Pancreas (tissue), 10 donors: Measurements from ENCODE around the gene ADARB1. TPM values are rescaled to one million over a fixed set of nuclear protein-coding genes. Genes with fewer than 3 reads are reported as not detected.

Experiments used
- ATAC-seq, 4 donors: fragments of 200-7000 bp; cut with Tn5 transposase; one replicate each; pipeline versions ENCODE4 v1.8.0 to v1.9.1; 2020; ENCODE audit warnings: mild to moderate bottlenecking in 4 of 4, moderate library complexity in 4 of 4
- DNase-seq, 6 donors: peaks; one replicate each; pipeline ENCODE4 v3.0.0-alpha.2; 2020
- FAIRE-seq: peaks from 2 replicates; lab custom pipeline; 2012; peaks lifted over from hg19 to GRCh38; lab: Jason Lieb, UNC
- H3K27ac ChIP-seq, 4 donors: fragments of 200-600 bp; sonication (generic); 1 replicate in 3 of 4; 2 replicates in 1 of 4; pipeline versions ENCODE4 v1.5.0 to v1.8.0; 2020
- H3K27me3 ChIP-seq, 4 donors: fragments of 200-600 bp; one replicate each; pipeline ENCODE4 v1.8.0; 2021
- H3K36me3 ChIP-seq, 3 donors: fragments of 200-600 bp; sonication (generic) in 1 of 3; one replicate each; pipeline versions ENCODE4 v1.5.0 to v1.8.0; 2020 to 2021
- H3K4me1 ChIP-seq, 3 donors: fragments of 200-600 bp; one replicate each; pipeline ENCODE4 v1.8.0; 2021
- H3K4me3 ChIP-seq, 4 donors: fragments of 200-600 bp; sonication (generic) in 2 of 4; one replicate each; pipeline versions ENCODE4 v1.5.0 to v1.8.0; 2020 to 2021
- H3K9me3 ChIP-seq, 4 donors: fragments of 200-600 bp; one replicate each; pipeline ENCODE4 v1.8.0; 2021
- CTCF ChIP-seq, 4 donors: fragments of 200-600 bp; sonication (generic) in 3 of 4; IDR thresholded peaks; one replicate each; pipeline versions ENCODE4 v1.5.0 to v1.8.0; 2021; ENCODE audit warnings: antibody characterized with exemption in 4 of 4
- WGBS, 2 donors: extraction: QIAGEN DNeasy Blood & Tissue Kit; methylation state at CpG; one replicate each; pipeline ENCODE4 v1.1.7; 2013; 5-methylcytosine and 5-hydroxymethylcytosine counted together
- intact Hi-C, 3 donors: fragments of 100-400 bp; cut with DNase I; formaldehyde crosslinking; loops; one replicate each; pipeline versions ENCODE4 v1.11.1 to v1.14.2; 2022
- polyA plus RNA-seq, 2 donors: library from polyadenylated mRNA; stranded (reverse); fragments of 200-250 nt; gene quantifications; one replicate each; pipeline ENCODE4 v1.2.3, GENCODE V29; 2013
- total RNA-seq, 6 donors: library from RNA; stranded (reverse); fragmentation: NEBNext Ultra II Directional in 4 of 6; extraction: Animal tissue kit (Norgen Biotek cat#: 25700) in 4 of 6; gene quantifications; one replicate each; pipeline versions ENCODE4 v1.2.1 to v1.2.4, GENCODE V29; 2021 to 2023
- donor health status: healthy with polysubstance abuse.
- donor health status: DM: no; HTN: no; CAD: no; lungs with moderate emphysema.
- donor health status: DM: no; HTN: no; CAD: no.
- donor health status: control.
- donor health status: control.
- donor health status: Bipolar disorder and iron deficiency.
- donor health status: DM: yes; HTN: yes; CAD: no.
- donor health status: DM: no; HTN: no; CAD: no.
- donor health status: DM: no; HTN: no; CAD: no.
- donor health status: DM: yes; HTN: yes; CAD: no.

ADARB1 gene
- total and polyA plus RNA-seq, 8 donors, result 5.4 to 10.1 (median 6.3) TPM

DNA sequence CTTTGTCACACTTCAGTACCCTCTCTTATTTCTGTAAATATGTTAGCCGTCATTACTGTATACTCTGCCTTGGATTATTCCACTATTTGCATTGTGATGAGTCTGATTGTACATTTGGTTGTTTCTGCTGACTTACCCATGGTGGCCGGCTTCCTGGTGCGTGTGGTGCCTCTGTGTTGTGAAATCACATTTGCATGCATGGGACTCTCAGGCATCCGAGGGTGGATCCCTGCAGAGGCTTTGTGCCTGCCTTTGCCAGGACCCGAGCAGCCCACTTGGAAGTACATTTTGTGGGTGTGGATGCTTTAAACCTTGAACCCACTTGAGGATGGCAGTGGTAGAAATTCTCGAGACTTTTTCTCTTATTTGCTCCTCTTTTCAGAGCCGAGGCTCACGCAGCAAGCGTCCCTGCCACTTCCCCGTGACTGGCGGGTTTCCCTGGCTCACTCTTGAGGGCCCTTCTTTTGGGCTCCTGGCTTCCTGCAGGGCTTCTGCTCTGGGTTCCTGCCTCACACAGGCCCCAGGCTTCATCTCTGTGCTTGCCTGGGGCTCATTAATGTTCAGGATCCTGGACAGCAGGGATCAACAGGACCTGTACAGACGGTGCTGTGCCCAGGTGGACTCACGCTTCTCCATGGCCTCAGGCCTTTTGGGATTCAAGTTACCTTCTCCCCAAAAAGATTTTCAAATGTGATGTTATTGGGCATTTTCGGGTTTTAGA is 176.7 kb downstream of the ADARB1 start:
- H3K4me3 ChIP-seq, result no peak overlapping the region
- no peak for DNase-seq
- H3K27ac ChIP-seq, result no peak overlapping the region
- no peak for FAIRE-seq
- TF ChIP-seq CTCF (IDR thresholded peaks at IDR 0.05), result no peak
- WGBS, 2 donors, result 76 to 84% methylated on average over 14 of the region's 14 CpGs
- H3K9me3 ChIP-seq, result no peaks in the 10 kb centered on the region
- H3K36me3 ChIP-seq, result no peaks in the 10 kb centered on the region
- H3K4me1 ChIP-seq, result no peaks in the 10 kb centered on the region
- peaks cover 0 to 6% (median 0%) of the 10 kb centered on the region in 4 donors for H3K27me3 ChIP-seq
- intact Hi-C loops, result no loop called here
- ATAC-seq, result no peak

- Histone ChIP-seq H3K36me3 (no peaks in the 10 kb centered on the region), H3K27ac (no peak overlapping the region), H3K9me3 (no peaks in the 10 kb centered on the region), H3K27me3 (peaks cover 0 to 4% (median 0%) of the 10 kb centered on the region in 4 donors), H3K4me3 (no peak overlapping the region), H3K4me1 (no peaks in the 10 kb centered on the region)
- ATAC-seq, result no peak
- DNase-seq, result peak in 1 of 6 donors; percentile 6
- intact Hi-C loops, result no loop called here
- WGBS, 2 donors, result 82 to 85% methylated on average over 28 of the region's 28 CpGs
- no peak for TF ChIP-seq CTCF (IDR thresholded peaks at IDR 0.05)
- no peak for FAIRE-seq
Observed at GRCh38 chr21:45251635-45252447, 177.5 kb downstream of the ADARB1 start.

GRCh38 chr21:45252448-45252925 is 178.1 kb downstream of the ADARB1 start:
- 76 to 81% methylated on average over 13 of the region's 13 CpGs for WGBS, 2 donors
- no peak for FAIRE-seq
- no peaks in the 10 kb centered on the region for H3K4me1 ChIP-seq
- peaks cover 0 to 4% (median 0%) of the 10 kb centered on the region in 4 donors for H3K27me3 ChIP-seq
- DNase-seq, result peak in 1 of 6 donors; percentile 4
- no peak overlapping the region for H3K27ac ChIP-seq
- TF ChIP-seq CTCF (IDR thresholded peaks at IDR 0.05), result no peak
- intact Hi-C loops, result no loop called here
- H3K9me3 ChIP-seq, result no peaks in the 10 kb centered on the region
- no peak for ATAC-seq
- no peak overlapping the region for H3K4me3 ChIP-seq
- no peaks in the 10 kb centered on the region for H3K36me3 ChIP-seq

DNA sequence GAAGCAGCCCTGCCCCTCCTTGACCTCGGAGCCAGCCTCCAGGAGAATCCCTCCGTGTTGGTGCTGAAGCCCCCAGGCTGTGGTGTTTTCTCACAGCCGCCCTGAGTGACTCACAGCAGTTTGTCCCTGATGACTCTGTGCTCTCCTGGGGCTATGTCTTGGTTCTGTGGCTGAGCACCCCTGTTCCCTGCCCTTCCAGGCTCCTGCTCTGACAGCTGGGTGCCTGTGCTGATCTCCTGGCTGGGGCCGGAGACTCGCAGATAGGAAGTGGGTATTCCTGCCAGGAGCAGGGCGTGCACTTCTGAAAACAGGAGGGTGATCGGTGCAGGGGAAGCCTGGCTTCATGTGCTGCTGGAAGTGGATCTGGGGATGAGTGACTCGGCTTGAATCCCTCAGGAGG is 178.8 kb downstream of the ADARB1 start:
- FAIRE-seq, result no peak
- intact Hi-C loops, result no loop called here

More for the DNA sequence above, 178.8 kb downstream of the ADARB1 start:
- no peak overlapping the region for H3K27ac ChIP-seq
- H3K4me1 ChIP-seq, result no peaks in the 10 kb centered on the region
- no peak for TF ChIP-seq CTCF (IDR thresholded peaks at IDR 0.05)
- no peaks in the 10 kb centered on the region for H3K9me3 ChIP-seq
- ATAC-seq (no peak), DNase-seq (peak in 1 of 6 donors; percentile 5)
- peaks cover 0 to 4% (median 0%) of the 10 kb centered on the region in 4 donors for H3K27me3 ChIP-seq
- H3K4me3 ChIP-seq, result no peak overlapping the region
- no peaks in the 10 kb centered on the region for H3K36me3 ChIP-seq
- WGBS, 2 donors, result 38 to 56% methylated on average over 8 of the region's 8 CpGs
